Gastrocnemius medialis (tissue), 4 donors: Measurements from ENCODE around the gene MED12L. TPM values are rescaled to one million over a fixed set of nuclear protein-coding genes. Genes with fewer than 3 reads are reported as not detected.

Source experiments
- ATAC-seq, 2 donors: fragments of 150-250 bp; one replicate each; pipeline ENCODE4 v1.9.1; 2016
- DNase-seq, 2 donors: peaks; one replicate each; pipeline ENCODE4 v3.0.0-alpha.2; 2019
- H3K27ac ChIP-seq, 4 donors: fragments of 200-600 bp; sonication (generic); 1 replicate in 1 of 4; 2 replicates in 3 of 4; pipeline ENCODE4 v1.5.1; 2016 to 2018; ENCODE audit warnings: mild to moderate bottlenecking in 2 of 4, moderate library complexity in 1 of 4
- H3K27me3 ChIP-seq, 3 donors: fragments of 200-600 bp; sonication (generic) in 2 of 3; 1 replicate in 1 of 3; 2 replicates in 2 of 3; pipeline versions ENCODE4 v1.5.1 to v1.6.0; 2016 to 2019; ENCODE audit warnings: mild to moderate bottlenecking in 1 of 3, moderate library complexity in 1 of 3
- H3K36me3 ChIP-seq, 2 donors: fragments of 200-600 bp; sonication (generic) in 1 of 2; one replicate each; pipeline ENCODE4 v1.5.1; 2017 to 2018
- H3K4me1 ChIP-seq, 2 donors: fragments of 200-600 bp; sonication (generic) in 1 of 2; one replicate each; pipeline ENCODE4 v1.5.1; 2016 to 2017; ENCODE audit warnings: mild to moderate bottlenecking in 2 of 2
- H3K4me3 ChIP-seq, 4 donors: fragments of 200-600 bp; sonication (generic) in 3 of 4; 1 replicate in 1 of 4; 2 replicates in 3 of 4; pipeline ENCODE4 v1.5.1; 2016 to 2019; ENCODE audit warnings: mild to moderate bottlenecking in 2 of 4
- H3K9me3 ChIP-seq, 3 donors: fragments of 200-600 bp; sonication (generic) in 2 of 3; 1 replicate in 1 of 3; 2 replicates in 2 of 3; pipeline ENCODE4 v1.5.1; 2016 to 2019
- POLR2A ChIP-seq, 2 donors: fragments of 450-650 bp; IDR thresholded peaks; one replicate each; pipeline ENCODE4 v1.6.1; 2017; ENCODE audit warnings: antibody characterized with exemption in 2 of 2, mild to moderate bottlenecking in 2 of 2, moderate library complexity in 2 of 2
- in situ Hi-C, 4 donors: fragments of 200-750 bp; cut with MboI; loops; one replicate each; pipeline versions ENCODE4 v1.15.0 to v1.8.0; 2017; ENCODE audit warnings: low sequenced_read_pairs in 4 of 4
- intact Hi-C: fragments of 100-400 bp; cut with DNase I; formaldehyde crosslinking; loops from one replicate; pipeline ENCODE4 v1.15.1; 2023; ENCODE audit warnings: low total_unique reads
- total RNA-seq, 4 donors: library from RNA; depleted of rRNA; stranded (reverse); fragments of >200 nt; gene quantifications; one replicate each; pipeline versions ENCODE4 v1.1.0 to v1.2.3, GENCODE V29; 2016
- TF ChIP-seq, protein P1 (sequence below), 5 experiments: fragments of 450-650 bp in 3 of 5; fragments of 200-600 bp in 2 of 5; sonication (generic) in 2 of 5; IDR thresholded peaks in 4 of 5; conservative IDR thresholded peaks in 1 of 5; 1 replicate in 4 of 5; 2 replicates in 1 of 5; pipeline ENCODE4 v1.5.1; 2016 to 2019; ENCODE audit warnings: antibody characterized with exemption in 5 of 5, mild to moderate bottlenecking in 3 of 5, moderate library complexity in 3 of 5

MED12L gene
- total RNA-seq, 4 donors from 2014 or later = 0.05 to 1.2 (median 0.10) TPM

DNA sequence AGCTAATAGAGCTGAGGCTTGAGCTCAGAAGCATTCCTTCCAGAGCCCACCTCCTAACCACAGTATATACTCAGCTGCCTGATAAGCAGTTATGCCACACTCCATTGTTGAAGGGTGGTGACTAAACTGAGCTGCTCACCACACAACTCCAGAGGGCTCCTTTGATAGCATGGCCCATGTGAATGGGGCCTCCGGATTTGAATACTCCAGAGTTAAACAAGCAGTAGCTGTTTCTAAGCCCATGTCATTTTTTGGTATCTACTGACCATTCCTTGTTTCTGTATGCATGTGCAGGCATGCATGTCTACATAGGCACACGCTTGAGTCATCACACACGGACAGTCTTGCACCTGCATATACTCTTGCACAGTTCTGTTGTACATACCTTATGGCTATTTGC is 346.5 kb downstream of the MED12L start:
- no peak overlapping the region for H3K4me3 ChIP-seq
- H3K36me3 ChIP-seq = no peaks in the 10 kb centered on the region
- no peaks in the 10 kb centered on the region for H3K27me3 ChIP-seq
- no peaks in the 10 kb centered on the region for H3K9me3 ChIP-seq
- no peak overlapping the region for H3K27ac ChIP-seq
- intact Hi-C loops (no loop called here), in situ Hi-C loops (loop anchor here in 2 of 4 donors (10.0 kb wide), 2 partner anchors 403 to 483 kb away; no protein-coding TSS in a partner anchor)
- DNase-seq (no peak), ATAC-seq (no peak)
- H3K4me1 ChIP-seq = no peaks in the 10 kb centered on the region
- TF ChIP-seq, protein P1, sequence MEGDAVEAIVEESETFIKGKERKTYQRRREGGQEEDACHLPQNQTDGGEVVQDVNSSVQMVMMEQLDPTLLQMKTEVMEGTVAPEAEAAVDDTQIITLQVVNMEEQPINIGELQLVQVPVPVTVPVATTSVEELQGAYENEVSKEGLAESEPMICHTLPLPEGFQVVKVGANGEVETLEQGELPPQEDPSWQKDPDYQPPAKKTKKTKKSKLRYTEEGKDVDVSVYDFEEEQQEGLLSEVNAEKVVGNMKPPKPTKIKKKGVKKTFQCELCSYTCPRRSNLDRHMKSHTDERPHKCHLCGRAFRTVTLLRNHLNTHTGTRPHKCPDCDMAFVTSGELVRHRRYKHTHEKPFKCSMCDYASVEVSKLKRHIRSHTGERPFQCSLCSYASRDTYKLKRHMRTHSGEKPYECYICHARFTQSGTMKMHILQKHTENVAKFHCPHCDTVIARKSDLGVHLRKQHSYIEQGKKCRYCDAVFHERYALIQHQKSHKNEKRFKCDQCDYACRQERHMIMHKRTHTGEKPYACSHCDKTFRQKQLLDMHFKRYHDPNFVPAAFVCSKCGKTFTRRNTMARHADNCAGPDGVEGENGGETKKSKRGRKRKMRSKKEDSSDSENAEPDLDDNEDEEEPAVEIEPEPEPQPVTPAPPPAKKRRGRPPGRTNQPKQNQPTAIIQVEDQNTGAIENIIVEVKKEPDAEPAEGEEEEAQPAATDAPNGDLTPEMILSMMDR (IDR thresholded peaks at IDR 0.05 in 4 of 5, conservative IDR thresholded peaks at IDR 0.05 in 1 of 5) = no peak
- no peak for TF ChIP-seq POLR2A (IDR thresholded peaks at IDR 0.05)

DNA sequence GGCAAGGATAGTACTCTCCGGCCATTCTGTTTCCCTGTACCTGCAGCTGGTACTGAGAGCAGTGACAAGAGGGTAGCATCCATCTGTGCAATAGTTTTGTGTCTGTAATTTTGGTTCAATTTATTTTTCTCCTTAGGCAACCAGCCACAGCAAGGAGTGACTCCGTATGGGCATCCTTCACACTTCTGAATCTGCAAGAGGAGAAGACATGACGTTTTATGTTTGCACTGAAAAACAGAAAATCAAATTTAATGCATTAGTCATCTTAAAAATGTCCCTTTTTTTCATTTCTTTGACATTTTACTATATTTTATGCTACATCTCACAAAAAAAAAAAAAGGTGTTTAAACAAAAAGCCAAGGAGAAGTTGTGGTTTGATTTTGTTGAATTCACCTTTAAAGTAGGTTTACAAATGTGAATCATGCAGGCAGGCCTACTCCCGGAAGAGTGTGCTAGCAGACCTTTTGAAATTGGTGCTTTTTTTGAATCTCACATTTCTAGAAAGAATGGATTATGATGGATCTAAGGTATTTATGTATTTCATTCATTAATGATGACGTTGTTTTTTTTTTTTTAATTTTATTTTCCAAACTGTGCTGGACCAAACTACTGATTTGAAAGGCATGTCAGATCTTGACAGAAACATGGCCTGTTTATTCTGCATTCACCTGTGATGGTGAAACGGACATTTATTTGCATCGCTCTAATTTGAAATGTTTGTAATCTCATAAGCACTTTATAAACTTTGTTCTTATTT is 347.3 kb downstream of the MED12L start:
- ATAC-seq (no peak), DNase-seq (no peak)
- TF ChIP-seq POLR2A (IDR thresholded peaks at IDR 0.05) = no peak
- TF ChIP-seq, protein P1 (IDR thresholded peaks at IDR 0.05 in 4 of 5, conservative IDR thresholded peaks at IDR 0.05 in 1 of 5) = no peak
- in situ Hi-C loops (loop anchor here in 2 of 4 donors (10.0 kb wide), 2 partner anchors 402 to 482 kb away; no protein-coding TSS in a partner anchor), intact Hi-C loops (no loop called here)
- Histone ChIP-seq H3K4me3 (no peak overlapping the region), H3K9me3 (no peaks in the 10 kb centered on the region), H3K27ac (no peak overlapping the region), H3K4me1 (no peaks in the 10 kb centered on the region), H3K27me3 (no peaks in the 10 kb centered on the region), H3K36me3 (no peaks in the 10 kb centered on the region)

DNA sequence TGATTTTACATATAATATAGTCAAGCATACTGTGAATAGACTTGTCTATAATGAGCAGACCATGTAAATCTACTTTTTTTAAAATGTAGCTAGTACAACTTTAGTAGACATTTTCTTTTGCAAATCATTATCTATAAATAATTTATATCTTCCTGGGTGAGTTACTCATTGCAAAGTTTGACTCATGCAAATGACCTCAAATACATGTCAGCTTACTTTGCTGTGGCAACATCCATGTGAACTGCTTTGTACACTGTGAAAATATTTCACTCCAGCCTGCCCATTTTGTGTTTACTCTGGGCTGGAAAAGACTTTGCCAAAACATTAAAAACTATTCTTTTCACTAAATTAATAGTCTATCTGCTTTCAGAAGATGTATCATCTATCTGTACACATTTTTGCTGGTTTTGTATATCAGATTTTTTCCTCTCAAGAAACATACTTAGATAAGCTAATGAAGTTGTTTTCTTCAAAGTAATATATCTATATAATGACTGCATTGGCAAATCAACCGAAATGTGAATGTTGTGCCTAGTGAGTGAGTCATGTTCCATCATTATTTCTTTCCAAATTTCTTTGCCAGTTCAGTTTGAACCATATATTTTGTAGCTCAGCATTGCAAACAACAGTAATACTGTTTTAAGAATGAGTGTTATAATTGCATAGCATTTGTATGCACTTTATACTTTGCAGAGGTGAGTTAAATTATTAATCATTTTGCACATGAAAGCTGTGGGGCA is 348.9 kb downstream of the MED12L start:
- in situ Hi-C loops = loop anchor here in 2 of 4 donors (10.0 kb wide), 2 partner anchors 400 to 480 kb away; no protein-coding TSS in a partner anchor
- Histone ChIP-seq H3K27ac (no peak overlapping the region), H3K27me3 (no peaks in the 10 kb centered on the region), H3K4me1 (no peaks in the 10 kb centered on the region), H3K9me3 (no peaks in the 10 kb centered on the region), H3K36me3 (no peaks in the 10 kb centered on the region), H3K4me3 (no peak overlapping the region)
- intact Hi-C loops = no loop called here
- TF ChIP-seq POLR2A (IDR thresholded peaks at IDR 0.05) = no peak
- TF ChIP-seq, protein P1 (IDR thresholded peaks at IDR 0.05 in 4 of 5, conservative IDR thresholded peaks at IDR 0.05 in 1 of 5) = no peak
- ATAC-seq = no peak
- DNase-seq = no peak

DNA sequence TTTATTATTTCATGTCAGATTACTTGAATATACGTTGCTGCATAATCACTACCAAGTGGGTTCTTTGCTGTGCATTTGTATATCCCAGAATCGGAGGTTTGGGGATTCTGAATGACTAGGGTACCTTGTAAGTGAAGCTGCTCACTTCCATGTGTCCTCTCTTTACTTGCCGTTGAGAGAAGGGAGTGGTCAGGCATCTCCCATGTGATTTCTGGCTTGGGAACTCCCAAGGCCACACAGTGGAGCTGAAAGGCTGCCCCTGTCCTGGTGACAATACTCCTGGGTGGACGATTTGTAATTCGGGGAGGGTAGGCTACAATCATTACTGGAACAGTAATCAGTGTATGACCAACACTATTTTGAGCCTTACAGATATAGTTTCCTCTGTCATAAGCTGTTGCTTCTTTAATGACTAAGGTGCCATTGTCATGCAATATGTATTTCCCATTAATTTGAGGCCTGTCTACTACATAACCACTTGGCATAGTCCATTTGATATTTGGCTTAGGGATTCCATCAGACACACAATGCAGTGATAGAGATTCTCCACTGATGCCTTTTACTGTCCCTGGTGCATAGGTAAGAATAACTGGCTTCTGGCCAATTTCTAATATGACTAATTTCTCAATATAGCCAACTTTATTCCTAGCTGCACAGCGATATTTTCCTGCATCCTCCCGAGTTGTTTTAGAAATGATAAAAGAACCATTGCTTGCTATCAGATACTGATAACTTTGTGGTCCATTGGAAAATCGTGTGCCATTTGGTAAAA is 351.4 kb downstream of the MED12L start:
- no peak for TF ChIP-seq POLR2A (IDR thresholded peaks at IDR 0.05)
- TF ChIP-seq, protein P1 (IDR thresholded peaks at IDR 0.05 in 4 of 5, conservative IDR thresholded peaks at IDR 0.05 in 1 of 5) = no peak
- DNase-seq (no peak), ATAC-seq (no peak)
- Histone ChIP-seq H3K27ac (no peak overlapping the region), H3K4me1 (no peaks in the 10 kb centered on the region), H3K9me3 (no peaks in the 10 kb centered on the region), H3K36me3 (no peaks in the 10 kb centered on the region), H3K27me3 (no peaks in the 10 kb centered on the region), H3K4me3 (no peak overlapping the region)
- intact Hi-C loops = no loop called here
- in situ Hi-C loops = loop anchor here in 3 of 4 donors (5.0 to 10.0 kb wide), 3 partner anchors 398 to 478 kb away; no protein-coding TSS in a partner anchor
